Thyroid gland (tissue), 4 donors: ENCODE measurements around the gene CHFR. TPM values are rescaled to one million over a fixed set of nuclear protein-coding genes. Genes with fewer than 3 reads are reported as not detected.
"Not testable (repeated sequence)": the region's sequence is repeated elsewhere in the genome, so short reads cannot be mapped to it uniquely, and the experiment has no call there.

ENCODE experiments used
- DNase-seq, 2 donors: peaks; one replicate each; pipeline ENCODE4 v3.0.0-alpha.2; 2019
- H3K27ac ChIP-seq, 3 donors: fragments of 200-600 bp; sonication (generic); 1 replicate in 2 of 3; 2 replicates in 1 of 3; pipeline ENCODE4 v1.5.1; 2016 to 2019; ENCODE audit warnings: mild to moderate bottlenecking in 1 of 3, moderate library complexity in 1 of 3
- H3K27me3 ChIP-seq: fragments of 200-600 bp; sonication (generic); one replicate; pipeline ENCODE4 v1.5.1; 2019
- H3K36me3 ChIP-seq, 2 donors: fragments of 200-600 bp; sonication (generic); one replicate each; pipeline ENCODE4 v1.5.1; 2016 to 2019
- H3K4me1 ChIP-seq, 2 donors: fragments of 200-600 bp; sonication (generic); one replicate each; pipeline ENCODE4 v1.5.1; 2017 to 2019
- H3K4me3 ChIP-seq, 3 donors: fragments of 200-600 bp; sonication (generic); replicated peaks in 1 of 3; 1 replicate in 2 of 3; 2 replicates in 1 of 3; pipeline ENCODE4 v1.5.1; 2016; ENCODE audit warnings: mild to moderate bottlenecking in 1 of 3
- H3K9me3 ChIP-seq: fragments of 200-600 bp; sonication (generic); one replicate; pipeline ENCODE4 v1.5.1; 2017
- CTCF ChIP-seq, 6 experiments: fragments of 200-600 bp in 3 of 6; fragments of 450-650 bp in 3 of 6; sonication (generic) in 3 of 6; IDR thresholded peaks; one replicate each; pipeline ENCODE4 v1.5.1; 2016 to 2019; ENCODE audit warnings: antibody characterized with exemption in 6 of 6, mild to moderate bottlenecking in 2 of 6, inconsistent platforms in 1 of 6, moderate library complexity in 1 of 6
- POLR2A ChIP-seq, 2 donors: fragments of 450-650 bp; IDR thresholded peaks; one replicate each; pipeline ENCODE4 v1.6.1; 2017; ENCODE audit warnings: antibody characterized with exemption in 2 of 2, mild to moderate bottlenecking in 2 of 2, moderate library complexity in 1 of 2
- WGBS, 2 donors: methylation state at CpG; one replicate each; pipeline ENCODE4 v1.1.5; 2017; 5-methylcytosine and 5-hydroxymethylcytosine counted together
- intact Hi-C: fragments of 100-400 bp; cut with DNase I; formaldehyde crosslinking; loops from one replicate; pipeline ENCODE4 v1.15.1; 2023
- total RNA-seq, 4 donors: library from RNA; depleted of rRNA; stranded (reverse); fragments of >200 nt; gene quantifications; one replicate each; pipeline ENCODE4 v1.2.3, GENCODE V29; 2016

CHFR gene, protein sequence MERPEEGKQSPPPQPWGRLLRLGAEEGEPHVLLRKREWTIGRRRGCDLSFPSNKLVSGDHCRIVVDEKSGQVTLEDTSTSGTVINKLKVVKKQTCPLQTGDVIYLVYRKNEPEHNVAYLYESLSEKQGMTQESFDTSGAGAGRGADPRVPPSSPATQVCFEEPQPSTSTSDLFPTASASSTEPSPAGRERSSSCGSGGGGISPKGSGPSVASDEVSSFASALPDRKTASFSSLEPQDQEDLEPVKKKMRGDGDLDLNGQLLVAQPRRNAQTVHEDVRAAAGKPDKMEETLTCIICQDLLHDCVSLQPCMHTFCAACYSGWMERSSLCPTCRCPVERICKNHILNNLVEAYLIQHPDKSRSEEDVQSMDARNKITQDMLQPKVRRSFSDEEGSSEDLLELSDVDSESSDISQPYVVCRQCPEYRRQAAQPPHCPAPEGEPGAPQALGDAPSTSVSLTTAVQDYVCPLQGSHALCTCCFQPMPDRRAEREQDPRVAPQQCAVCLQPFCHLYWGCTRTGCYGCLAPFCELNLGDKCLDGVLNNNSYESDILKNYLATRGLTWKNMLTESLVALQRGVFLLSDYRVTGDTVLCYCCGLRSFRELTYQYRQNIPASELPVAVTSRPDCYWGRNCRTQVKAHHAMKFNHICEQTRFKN
- total RNA-seq = 10 to 100 TPM; 21.8 to 40.6 (median 27.7) TPM

- peak in 1 of 2 donors; percentile 53 for TF ChIP-seq POLR2A (IDR thresholded peaks at IDR 0.05)
- TF ChIP-seq CTCF (IDR thresholded peaks at IDR 0.05) = peak in 1 of 6 experiments; percentile 5
- WGBS, 2 donors = 2% methylated on average over 55 to 58 of the region's 84 CpGs
- peak; percentile 98 for DNase-seq
- no peaks in the 10 kb centered on the region for H3K36me3 ChIP-seq
- H3K9me3 ChIP-seq = no peaks in the 10 kb centered on the region
- H3K4me1 ChIP-seq = peaks cover 0 to 6% of the 10 kb centered on the region in 2 donors
- no peaks in the 10 kb centered on the region for H3K27me3 ChIP-seq
- peak within 1 kb of the TSS; percentile 58 to 93 (median 88) for H3K27ac ChIP-seq
- intact Hi-C loops = no loop called here
- peak within 1 kb of the TSS; percentile 72 to 92 (median 88) for H3K4me3 ChIP-seq
Observed at GRCh38 chr12:132887513-132888351, at the start of gene CHFR. Gene CHFR, minus strand, starts transcription at chr12:132887605. Its CDS starts 277 bp downstream, at chr12:132887328.

DNA sequence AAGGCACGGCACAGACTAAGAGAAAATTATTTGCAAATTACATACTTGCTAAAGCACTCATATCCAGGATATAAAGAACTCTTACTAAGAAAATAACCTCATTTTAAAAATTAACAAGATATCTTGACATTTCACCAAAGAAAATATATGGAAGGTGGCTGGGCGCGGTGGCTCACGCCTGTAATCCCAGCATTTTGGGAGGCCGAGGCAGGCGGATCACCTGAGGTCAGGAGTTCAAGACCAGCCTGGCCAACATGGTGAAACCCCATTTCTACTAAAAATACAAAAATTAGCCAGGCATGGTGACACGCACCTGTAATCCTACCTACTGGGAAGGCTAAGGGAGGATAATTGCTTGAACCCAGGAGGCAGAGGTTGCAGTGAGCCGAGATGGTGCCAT lies 49.5 kb upstream of the CHFR start:
- H3K27me3 ChIP-seq, intact Hi-C loops, H3K4me3 ChIP-seq, H3K9me3 ChIP-seq, H3K4me1 ChIP-seq, H3K27ac ChIP-seq, DNase-seq: not testable (repeated sequence)
- WGBS, 2 donors = 96% methylated on average over 8 of the region's 8 CpGs
- peaks cover 15 to 16% of the 10 kb centered on the region in 2 donors for H3K36me3 ChIP-seq

- no peaks in the 10 kb centered on the region for H3K9me3 ChIP-seq
- TF ChIP-seq POLR2A (IDR thresholded peaks at IDR 0.05) = no peak
- no peak for TF ChIP-seq CTCF (IDR thresholded peaks at IDR 0.05)
- no peaks in the 10 kb centered on the region for H3K27me3 ChIP-seq
- DNase-seq = no peak
- H3K4me3 ChIP-seq = no peak overlapping the region
- 93 to 97% methylated on average over 2 of the region's 2 CpGs for WGBS, 2 donors
- H3K27ac ChIP-seq = no peak overlapping the region
- intact Hi-C loops = no loop called here
- H3K36me3 ChIP-seq = peaks cover 16 to 17% of the 10 kb centered on the region in 2 donors
- H3K4me1 ChIP-seq = no peaks in the 10 kb centered on the region
Observed at GRCh38 chr12:132936163-132936562, 48.8 kb upstream of the CHFR start.

- intact Hi-C loops = loop anchor here (5.0 kb wide), 1 partner anchor 136 kb away; no protein-coding TSS in a partner anchor
- no peak overlapping the region for H3K4me3 ChIP-seq
- peaks cover 23% of the 10 kb centered on the region for H3K9me3 ChIP-seq
- 97 to 98% methylated on average over 6 of the region's 6 CpGs for WGBS, 2 donors
- no peak overlapping the region for H3K27ac ChIP-seq
- no peaks in the 10 kb centered on the region for H3K4me1 ChIP-seq
- no peak for DNase-seq
- no peaks in the 10 kb centered on the region for H3K27me3 ChIP-seq
- peaks cover 40 to 45% of the 10 kb centered on the region in 2 donors for H3K36me3 ChIP-seq
- TF ChIP-seq POLR2A (IDR thresholded peaks at IDR 0.05) = no peak
- no peak for TF ChIP-seq CTCF (IDR thresholded peaks at IDR 0.05)
Observed at GRCh38 chr12:132926415-132926833, 39.0 kb upstream of the CHFR start.
